ENCODE results near the gene AKAP17A. TPM values are rescaled to one million over a fixed set of nuclear protein-coding genes. Genes with fewer than 3 reads are reported as not detected.
A peak's percentile ranks its signal among the peaks of the same experiment; 100 is the strongest.

Gene AKAP17A
- total and polyA plus RNA-seq, 9 of the 15 experiments (the other 6 are each of a cell fraction or from before 2014, with no cell fraction given) = 1.2 to 29.5 (median 8.2) TPM

- TF ChIP-seq ZBTB43 (CRISPR knock-in tag; IDR thresholded peaks at IDR 0.05) = no peak
- no peak for TF ChIP-seq ZNF695 (CRISPR knock-in tag; IDR thresholded peaks at IDR 0.05)
Observed at GRCh38 chrX:1600406-1601050, 9.1 kb downstream of the AKAP17A start (continued).

DNA sequence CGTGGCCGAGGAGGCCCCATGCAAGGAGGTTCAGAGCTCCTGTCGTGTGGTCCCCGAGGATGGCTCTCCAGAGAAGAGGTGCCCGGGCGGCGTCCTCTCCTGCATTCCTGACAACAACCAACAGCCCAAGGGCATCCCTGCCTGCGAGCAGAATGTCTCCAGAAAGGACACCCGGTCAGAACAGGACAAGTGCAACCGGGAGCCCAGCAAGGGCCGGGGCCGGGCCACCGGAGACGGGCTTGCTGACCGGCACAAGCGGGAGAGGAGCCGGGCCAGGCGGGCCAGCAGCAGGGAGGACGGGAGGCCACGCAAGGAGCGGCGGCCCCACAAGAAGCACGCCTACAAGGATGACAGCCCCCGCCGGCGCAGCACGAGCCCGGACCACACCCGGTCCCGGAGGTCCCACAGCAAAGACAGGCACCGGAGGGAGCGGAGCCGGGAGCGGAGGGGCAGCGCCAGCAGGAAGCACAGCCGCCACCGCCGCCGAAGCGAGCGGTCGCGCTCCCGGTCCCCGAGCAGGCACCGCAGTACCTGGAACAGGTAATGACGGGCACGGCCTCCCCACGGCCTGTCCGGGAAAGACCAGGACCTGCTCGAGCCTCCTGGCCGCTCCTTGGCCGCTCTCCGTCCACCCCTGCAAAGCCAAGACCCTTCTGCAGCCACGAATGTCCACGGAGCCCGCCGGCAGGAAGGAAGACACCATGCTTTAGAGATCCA lies 9.8 kb downstream of the AKAP17A start:
- Histone ChIP-seq H3K9ac (ENCODE audit: insufficient read depth in 1 of 2, low read depth in 2 of 2, low read length in 2 of 2) (no peak overlapping the region), H3K4me1 (replicated peaks in 1 of 2; ENCODE audit: control insufficient read depth in 2 of 2, insufficient read depth in 2 of 2, low read length in 2 of 2) (no peaks in the 10 kb centered on the region), H3K4me2 (ENCODE audit: insufficient read depth, low read length) (no peak overlapping the region), H3K79me2 (ENCODE audit: control insufficient read depth, insufficient read depth, low read length) (no peaks in the 10 kb centered on the region; the same call in 2 of the 3 replicates), H3K4me3 (no peak overlapping the region), H2AFZ (ENCODE audit: low read depth, low read length) (no peak overlapping the region), H3K27ac (ENCODE audit: extremely low read depth, low read depth, low read length) (no peak overlapping the region), H3K36me3 (ENCODE audit: control insufficient read depth, insufficient read depth, low read length) (peaks cover 57% of the 10 kb centered on the region; the same call in 2 of the 3 replicates), H3K9me1 (ENCODE audit: control insufficient read depth, insufficient read depth, low read length) (no peaks in the 10 kb centered on the region), H3K27me3 (ENCODE audit: control insufficient read depth in 2 of 2, insufficient read depth in 2 of 2, low read length in 2 of 2) (no peaks in the 10 kb centered on the region), H4K20me1 (replicated peaks; ENCODE audit: control insufficient read depth, insufficient read depth, low read length) (no peaks in the 10 kb centered on the region), H3K9me3 (replicated peaks; ENCODE audit: control insufficient read depth, insufficient read depth, low read depth, low read length) (no peaks in the 10 kb centered on the region)
- DNase-seq (ENCODE audit: extremely low read depth in 1 of 4, low spot score in 3 of 4) (no peak), ATAC-seq (no peak), FAIRE-seq (no peak)
- ChIA-PET POLR2A (no interaction called here), CTCF (ENCODE audit: low intra/inter-chr PET ratio) (no interaction called here)
- in situ Hi-C loops (cut with MboI) = no loop called here
- no TSS peak for BruUV-seq (replicated peaks)
- TF ChIP-seq EHMT2 (IDR thresholded peaks at IDR 0.05) (no peak), POLR2G (IDR thresholded peaks at IDR 0.05; ENCODE audit: low read depth, low read length) (0 out of 2 replicates have a peak, but pooled peaks have one; percentile 33), CHCHD3 (CRISPR knock-in tag; IDR thresholded peaks at IDR 0.05) (no peak), ZC3H4 (CRISPR knock-in tag; IDR thresholded peaks at IDR 0.05; ENCODE audit: borderline replicate concordance) (no peak), HIVEP1 (CRISPR knock-in tag; IDR thresholded peaks at IDR 0.05) (no peak), NFXL1 (CRISPR knock-in tag; IDR thresholded peaks at IDR 0.05) (no peak)
- 99% methylated on average over 15 of the region's 58 CpGs for WGBS (ENCODE audit: insufficient coverage, low coverage, missing lambda C conversion rate)
- intact Hi-C loops (cut with micrococcal nuclease) = no loop called here
